GM18873 (cell line): ENCODE measurements around the gene VPS39.

Experiments
- ATAC-seq: cut with Tn5 transposase; IDR thresholded peaks from one replicate; pipeline ENCODE4 v1.9.1; 2021; ENCODE audit warnings: mild to moderate bottlenecking, moderate library complexity, moderate number of reproducible peaks; ENCODE audit not compliant: unreplicated experiment, low FRiP score

The VPS39 gene

GRCh38 chr15:42160136-42160535 is 48.0 kb downstream of the VPS39 start:
- no peak for ATAC-seq

GRCh38 chr15:42159381-42160015 is 48.6 kb downstream of the VPS39 start:
- no peak for ATAC-seq

GRCh38 chr15:42158941-42159340 is 49.2 kb downstream of the VPS39 start:
- ATAC-seq: no peak

- ATAC-seq: no peak
Measured at GRCh38 chr15:42157981-42158765, 49.9 kb downstream of the VPS39 start.

- ATAC-seq: no peak
Measured at GRCh38 chr15:42157381-42157780, 50.7 kb downstream of the VPS39 start.

- no peak for ATAC-seq
Measured at GRCh38 chr15:42156243-42156922, 51.7 kb downstream of the VPS39 start, which contains the start of gene PLA2G4F. TSS of gene PLA2G4F (minus strand) at chr15:42156636. CDS start at chr15:42156549, 87 bp downstream.

- ATAC-seq: no peak
Measured at GRCh38 chr15:42155546-42156242, 52.4 kb downstream of the VPS39 start.

GRCh38 chr15:42154956-42155355 is 53.1 kb downstream of the VPS39 start:
- ATAC-seq: no peak

- ATAC-seq: no peak
Measured at GRCh38 chr15:42154212-42154941, 53.7 kb downstream of the VPS39 start.

GRCh38 chr15:42153874-42154211 is 54.3 kb downstream of the VPS39 start:
- no peak for ATAC-seq

- no peak for ATAC-seq
Measured at GRCh38 chr15:42152921-42153698, 55.0 kb downstream of the VPS39 start.

GRCh38 chr15:42152196-42152920 is 55.7 kb downstream of the VPS39 start:
- no peak for ATAC-seq

- ATAC-seq: no peak
Measured at GRCh38 chr15:42151736-42152135, 56.4 kb downstream of the VPS39 start.

GRCh38 chr15:42151141-42151561 is 57.0 kb downstream of the VPS39 start:
- ATAC-seq: no peak

GRCh38 chr15:42150219-42150970 is 57.7 kb downstream of the VPS39 start:
- no peak for ATAC-seq

GRCh38 chr15:42149493-42150218 is 58.4 kb downstream of the VPS39 start:
- no peak for ATAC-seq

GRCh38 chr15:42148808-42149492 is 59.2 kb downstream of the VPS39 start:
- no peak for ATAC-seq
